Measurements from ENCODE around the gene MISP.
"Not testable (repeated sequence)": the region's sequence is repeated elsewhere in the genome, so short reads cannot be mapped to it uniquely, and the experiment has no call there.

Gene MISP

DNA sequence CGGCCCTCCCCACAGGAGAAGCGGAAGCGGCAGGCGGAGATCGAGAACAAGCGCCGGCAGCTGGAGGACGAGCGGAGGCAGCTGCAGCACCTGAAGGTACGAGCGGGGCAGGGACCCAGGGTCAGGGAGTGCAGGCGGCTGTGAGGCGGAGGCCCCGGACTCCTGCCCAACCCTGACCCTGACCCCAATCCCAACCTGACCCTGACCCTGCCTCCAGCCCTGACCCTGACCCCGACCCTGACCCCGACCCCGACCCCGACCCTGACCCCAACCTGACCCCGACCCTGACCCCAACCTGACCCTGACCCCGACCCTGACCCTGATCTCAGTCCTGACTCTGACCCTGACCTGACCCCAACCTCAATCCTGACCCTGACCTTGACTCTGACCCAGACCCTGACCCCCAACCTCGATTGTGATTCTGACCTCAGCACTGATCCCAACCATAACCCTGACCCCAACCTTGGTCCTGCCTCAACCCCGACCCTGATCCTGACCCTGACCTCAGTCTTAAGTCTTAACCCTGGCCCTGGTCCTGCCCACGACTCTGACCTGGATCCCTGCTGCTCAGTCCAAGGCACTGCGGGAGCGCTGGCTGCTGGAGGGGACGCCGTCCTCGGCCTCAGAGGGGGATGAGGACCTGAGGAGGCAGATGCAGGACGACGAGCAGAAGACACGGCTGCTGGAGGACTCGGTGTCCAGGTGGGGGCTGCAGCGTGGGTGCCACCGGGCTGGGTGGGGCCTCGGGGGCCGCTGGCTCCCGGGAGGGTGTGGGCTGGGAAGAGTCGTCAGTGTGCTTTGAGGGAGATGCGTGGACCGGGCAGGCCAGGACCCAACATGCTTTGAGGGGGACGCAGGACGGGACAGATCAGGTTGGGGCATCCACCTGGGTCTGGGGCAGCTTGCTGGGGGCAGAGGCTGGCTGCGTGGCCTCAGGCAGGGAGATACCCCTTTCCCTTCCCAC, 23.6 kb upstream of the MISP start:
- no peak for DNase-seq

DNA sequence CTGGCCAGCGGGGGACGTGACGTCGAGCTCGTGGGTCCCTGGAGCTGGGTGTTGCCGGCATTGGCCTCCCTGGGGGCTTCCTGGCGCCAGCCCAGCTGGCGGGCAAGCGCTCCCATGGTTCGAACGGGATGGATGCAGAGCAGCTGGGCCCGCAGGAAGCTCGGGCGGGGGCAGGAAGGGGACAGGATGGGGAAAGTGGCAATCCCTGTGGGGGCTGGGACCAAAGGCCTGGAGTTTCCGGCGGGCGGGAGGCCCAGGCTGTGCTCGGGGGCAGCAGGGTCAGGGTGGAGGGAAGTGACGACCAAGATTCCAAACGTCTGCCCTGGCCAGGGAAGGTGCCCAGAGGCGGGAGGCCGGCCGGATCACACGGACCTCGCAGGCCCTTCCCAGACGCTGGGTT, 22.9 kb upstream of the MISP start:
- no peak for DNase-seq

DNA sequence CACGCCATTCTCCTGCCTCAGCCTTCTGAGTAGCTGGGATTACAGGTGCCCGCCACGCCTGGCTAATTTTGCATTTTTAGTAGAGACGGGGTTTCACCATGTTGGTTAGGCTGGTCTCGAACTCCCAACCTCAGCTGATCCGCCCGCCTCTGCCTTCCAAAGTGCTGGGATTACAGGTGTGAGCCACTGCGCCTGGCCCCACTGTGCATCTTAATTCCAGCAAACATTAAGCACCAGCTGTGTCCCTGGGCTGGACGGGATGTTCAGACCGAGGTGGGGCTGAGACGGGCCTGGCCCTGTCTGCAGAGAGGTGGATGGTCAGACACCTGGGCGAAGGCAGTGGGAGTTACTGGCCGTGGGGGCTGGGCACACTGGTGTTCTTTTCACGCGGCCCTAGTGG, 21.3 kb upstream of the MISP start:
- not testable (repeated sequence) for DNase-seq

DNA sequence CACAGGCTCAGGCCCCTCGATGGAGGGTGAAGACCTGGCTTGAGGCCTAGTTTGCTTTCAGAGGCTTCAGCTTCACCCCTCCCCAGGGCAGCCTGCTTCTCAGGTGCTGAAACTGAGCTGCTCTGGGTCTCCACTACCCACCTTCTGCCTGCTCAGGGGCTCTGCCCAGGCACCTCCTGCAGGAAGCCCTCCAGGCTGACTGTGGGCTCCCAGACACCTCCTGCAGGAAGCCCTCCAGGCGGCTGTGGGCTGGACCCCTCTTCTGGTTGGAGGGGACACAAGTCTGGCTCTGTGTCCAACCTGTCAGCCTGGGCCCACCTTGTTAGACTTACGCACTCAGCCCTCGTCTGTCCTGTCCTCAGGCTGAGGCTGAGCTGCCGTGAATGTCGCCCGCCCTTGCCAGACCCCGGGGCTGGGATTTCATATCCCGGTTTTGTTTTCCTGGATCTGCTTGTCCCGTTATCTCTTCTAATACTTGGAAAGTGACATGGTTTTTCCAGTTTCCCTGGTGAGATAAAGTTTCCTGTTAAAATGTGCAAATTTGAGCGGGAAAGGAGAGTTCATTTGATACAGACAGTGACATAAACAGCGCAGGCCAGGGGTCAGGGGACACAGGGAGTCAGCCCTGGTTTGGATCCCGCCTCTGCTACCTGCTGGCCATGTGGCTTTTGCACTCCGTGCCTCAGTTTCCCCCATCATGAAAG, 20.8 kb upstream of the MISP start:
- no peak for DNase-seq

DNA sequence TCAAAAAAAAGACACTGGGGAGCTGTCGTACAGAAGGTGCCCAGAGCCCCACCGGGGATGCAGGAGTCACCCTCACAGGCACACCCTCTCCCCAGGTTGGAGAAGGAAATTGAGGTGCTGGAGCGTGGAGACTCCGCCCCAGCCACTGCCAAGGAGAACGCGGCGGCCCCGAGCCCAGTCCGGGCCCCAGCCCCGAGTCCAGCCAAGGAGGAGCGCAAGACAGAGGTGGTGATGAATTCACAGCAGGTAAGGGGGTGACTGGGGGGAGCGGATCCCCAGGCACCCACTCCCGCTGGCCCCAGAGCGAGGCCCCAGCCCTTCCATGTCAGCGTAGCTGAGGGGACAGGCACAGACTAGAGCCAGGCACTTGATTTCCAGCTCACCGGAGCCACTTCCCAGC, 19.9 kb upstream of the MISP start:
- DNase-seq, result no peak

DNA sequence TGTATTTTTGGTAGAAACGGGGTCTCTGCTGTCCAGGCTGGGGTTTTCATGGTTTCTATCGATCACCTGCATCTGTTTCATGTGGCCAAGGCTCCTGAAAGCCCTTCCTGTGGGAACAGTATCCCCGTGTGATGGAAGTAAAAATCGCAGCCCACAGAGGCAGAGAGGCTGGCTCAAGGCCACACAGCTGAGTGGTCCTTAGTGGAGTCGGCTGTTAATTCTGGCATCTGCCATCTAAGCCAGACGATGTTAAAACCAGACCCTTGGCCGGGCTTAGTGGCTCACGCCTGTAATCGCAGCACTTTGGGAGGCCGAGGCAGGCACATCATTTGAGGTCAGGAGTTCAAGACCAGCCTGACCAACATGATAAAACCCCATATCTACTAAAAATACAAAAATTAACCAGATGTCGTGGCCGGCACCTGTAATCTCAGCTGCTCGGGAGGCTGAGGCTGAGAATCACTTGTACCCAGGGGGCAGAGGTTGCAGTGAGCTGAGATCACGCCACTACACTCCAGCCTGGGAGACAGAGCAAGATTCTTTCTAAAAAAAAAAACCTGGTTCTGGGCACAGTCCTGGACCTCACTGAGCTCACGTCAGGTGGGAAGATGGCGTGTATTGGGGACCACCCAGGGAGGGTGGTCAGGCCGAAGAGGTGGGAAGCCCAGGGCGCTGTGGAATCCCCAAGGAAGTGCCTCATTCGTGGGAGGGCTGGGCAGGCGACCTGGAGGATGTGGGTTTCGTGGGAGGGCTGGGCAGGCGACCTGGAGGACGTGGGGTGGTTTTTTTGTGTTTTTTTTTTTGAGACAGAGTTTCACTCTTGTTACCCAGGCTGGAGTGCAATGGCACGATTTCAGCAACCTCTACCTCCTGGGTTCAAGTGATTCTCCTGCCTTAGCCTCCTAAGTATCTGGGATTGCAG, 18.5 kb upstream of the MISP start:
- DNase-seq, result no peak

DNA sequence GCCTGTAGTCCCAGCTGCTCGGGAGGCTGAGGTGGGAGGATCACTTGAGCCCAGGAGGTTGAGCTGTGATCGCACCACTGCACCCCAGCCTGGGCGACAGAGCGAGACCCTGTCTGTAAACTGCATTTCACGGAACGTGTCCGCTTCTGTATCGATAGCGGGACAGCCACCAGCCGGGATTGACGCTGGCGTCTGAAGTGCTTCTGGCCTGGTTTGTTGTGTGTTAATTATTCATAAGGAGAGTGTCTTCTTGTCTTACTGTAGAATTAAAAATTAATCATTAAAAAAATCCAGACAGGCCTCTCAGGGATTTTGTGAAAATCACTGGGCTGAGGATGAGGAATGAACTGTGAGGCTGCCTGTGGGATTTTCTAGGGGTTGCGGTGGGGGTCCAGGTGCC, 16.2 kb upstream of the MISP start:
- DNase-seq, result no peak

DNA sequence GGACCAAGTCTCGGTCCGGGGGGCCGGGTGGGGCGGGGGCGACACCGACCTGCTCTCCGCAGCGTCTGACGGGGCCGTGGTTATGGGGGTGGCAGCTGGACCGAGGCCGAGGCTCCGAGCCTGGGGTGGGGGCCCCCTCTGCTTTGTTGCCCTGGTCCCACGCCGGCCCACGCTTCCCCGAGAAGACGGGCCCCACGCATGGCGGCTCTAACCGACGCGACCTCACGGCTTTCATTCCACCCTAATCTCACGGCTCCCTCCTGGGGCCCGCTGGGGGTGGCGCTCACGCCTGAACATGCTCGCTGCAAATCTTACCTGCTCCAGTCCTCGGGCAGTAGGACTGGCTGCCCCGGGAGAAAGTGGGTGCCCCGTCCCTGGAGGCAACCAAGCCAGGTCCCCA, 14.8 kb upstream of the MISP start:
- no peak for DNase-seq

DNA sequence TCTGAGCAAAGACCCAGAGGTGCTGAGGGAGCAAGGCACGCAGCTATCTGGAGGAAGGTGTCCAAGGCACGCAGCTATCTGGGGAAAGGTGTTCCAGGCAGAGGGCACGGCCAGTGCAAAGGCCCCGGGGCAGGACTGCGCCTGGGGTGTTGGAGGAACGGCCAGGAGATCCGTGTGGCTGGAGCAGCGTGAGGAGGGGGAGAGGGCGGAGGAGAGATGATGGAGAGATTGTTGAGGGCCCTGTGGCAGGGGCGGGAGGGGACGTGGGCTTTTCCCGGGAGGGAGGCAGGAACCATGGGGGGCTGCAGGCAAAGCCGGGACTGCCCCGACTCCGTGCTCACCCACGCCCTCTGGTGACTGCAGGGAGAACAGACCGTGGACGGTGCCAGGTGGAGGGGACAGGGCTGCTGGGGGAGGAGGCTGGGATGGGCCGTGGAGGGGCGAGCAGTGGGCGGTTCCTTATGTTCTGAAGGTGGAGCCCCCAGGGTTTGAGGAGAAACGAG, 13.3 kb upstream of the MISP start:
- DNase-seq, result peak; percentile 70 to 74

DNA sequence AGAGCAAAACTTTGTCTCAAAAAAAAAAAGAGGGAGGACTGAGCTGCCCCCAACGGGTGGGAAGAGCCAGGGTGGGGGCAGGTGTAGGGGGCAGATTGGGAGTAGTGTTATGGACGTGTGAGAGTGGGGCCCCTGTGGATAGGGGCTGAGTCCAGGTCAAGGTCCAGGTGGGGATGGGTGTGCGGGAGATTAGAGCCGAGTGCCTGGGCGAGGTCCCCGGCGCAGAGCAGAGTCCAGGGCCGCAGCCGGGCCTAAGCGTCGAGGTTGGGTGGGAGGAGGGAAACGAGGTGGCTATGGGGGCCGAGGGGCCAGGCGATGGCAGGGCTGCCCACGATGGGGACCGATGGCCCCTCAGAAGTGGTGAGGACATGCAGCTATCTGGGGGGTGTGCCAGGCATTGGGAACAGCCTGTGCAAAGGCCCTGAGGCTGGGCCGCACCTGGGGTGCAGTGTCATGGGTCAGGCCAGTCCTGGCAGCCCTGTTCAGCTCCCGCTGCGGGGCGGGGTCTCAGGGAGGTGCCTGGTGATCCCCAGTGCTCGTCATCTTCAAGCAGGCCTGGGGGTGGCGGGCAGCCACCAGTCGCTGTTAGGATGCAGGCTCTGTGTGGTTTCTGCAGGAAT, 12.3 kb upstream of the MISP start:
- DNase-seq, result no peak

DNA sequence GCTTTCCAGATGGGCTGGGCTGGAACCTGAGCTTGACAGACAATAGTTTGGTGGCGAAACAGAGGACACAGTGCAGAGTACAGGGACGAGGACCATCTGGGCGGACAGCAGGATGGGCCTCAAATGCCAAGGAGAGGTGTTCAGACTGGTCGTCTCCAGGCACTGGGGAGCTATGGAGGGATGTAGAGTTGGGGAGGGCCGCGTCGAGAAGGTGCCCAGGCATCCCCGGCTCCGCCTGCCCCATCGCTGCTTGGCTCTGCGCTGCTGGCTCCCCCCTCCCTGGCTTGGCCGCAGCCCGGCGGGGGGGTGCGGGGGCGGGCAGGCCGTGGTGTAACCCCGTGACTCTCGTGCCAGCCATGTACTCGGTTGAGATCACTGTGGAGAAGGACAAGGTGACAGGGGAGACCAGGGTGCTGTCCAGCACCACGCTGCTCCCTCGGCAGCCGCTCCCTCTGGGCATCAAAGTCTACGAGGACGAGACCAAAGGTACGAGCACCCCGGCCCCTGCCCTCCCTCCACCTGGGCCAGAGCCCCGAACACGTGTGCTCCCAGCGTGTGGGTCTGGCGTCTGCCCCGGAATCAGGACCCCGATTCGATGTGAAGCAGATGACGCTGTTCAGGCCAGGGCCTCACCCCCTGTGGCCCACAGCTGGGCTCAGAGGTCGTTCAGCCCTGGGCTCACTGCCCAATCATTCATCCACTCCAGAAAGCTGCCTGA, 10.8 kb upstream of the MISP start:
- no peak for DNase-seq

DNA sequence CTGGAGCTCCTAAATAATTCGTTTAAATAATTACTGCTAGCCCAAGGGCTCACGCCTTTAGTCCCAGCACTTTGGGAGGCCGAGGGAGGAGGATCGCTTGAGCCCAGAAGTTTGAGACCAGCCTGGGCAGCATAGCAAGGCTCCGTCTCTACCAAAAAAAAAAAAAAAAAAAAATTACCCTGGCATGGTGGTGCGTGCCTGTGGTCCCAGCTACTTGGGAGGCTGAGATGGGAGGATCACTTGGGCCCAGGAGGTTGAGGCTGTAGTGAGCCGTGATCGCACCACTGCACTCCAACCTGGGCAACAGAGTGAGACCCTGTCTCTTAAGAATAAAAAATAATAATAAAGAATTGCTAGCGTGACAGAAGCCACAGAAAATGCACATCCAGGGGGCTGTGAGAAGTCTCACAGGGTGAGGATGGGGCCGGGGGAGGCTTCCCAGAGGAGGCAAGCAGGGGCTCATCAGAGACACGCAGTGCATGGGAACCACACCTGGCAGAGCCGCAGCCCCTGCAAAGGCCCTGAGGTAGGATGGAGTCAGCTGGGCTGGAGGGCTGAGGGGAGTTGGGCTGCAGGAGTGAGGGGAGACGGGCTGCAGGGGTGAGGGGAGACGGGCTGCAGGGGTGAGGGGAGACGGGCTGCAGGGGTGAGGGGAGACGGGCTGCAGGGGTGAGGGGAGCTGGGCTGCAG, 10.0 kb upstream of the MISP start:
- DNase-seq, result not testable (repeated sequence)

DNA sequence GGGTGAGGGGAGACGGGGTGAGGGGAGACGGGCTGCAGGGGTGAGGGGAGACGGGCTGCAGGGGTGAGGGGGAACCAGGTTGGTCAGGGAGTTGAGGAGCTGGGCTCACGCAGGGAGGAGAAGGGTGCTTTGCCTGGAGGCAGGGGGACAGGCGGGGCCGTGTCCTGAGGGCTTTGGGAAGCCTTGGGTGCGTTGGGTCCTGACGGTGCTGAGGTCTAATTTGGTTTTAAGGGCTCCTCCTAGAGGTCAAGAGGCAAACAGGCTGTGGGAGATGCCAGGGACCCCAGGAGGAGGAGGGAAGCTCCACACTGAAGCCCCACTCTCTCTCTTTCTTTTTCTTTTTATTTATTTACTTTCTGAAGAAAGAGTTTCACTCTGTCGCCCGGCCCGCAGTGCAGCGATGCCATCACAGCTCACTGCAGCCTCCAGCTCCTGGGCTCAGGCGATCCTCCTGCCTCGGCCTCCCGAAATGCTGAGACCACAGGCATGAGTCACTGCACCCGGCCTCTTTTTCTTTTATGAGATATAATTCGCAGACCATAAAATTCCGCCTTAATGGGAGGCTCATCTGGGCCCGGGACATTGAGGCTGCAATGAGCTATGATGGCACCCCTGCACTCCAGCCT, 9.3 kb upstream of the MISP start:
- DNase-seq, result peak in 1 of 2 donors; percentile 18

DNA sequence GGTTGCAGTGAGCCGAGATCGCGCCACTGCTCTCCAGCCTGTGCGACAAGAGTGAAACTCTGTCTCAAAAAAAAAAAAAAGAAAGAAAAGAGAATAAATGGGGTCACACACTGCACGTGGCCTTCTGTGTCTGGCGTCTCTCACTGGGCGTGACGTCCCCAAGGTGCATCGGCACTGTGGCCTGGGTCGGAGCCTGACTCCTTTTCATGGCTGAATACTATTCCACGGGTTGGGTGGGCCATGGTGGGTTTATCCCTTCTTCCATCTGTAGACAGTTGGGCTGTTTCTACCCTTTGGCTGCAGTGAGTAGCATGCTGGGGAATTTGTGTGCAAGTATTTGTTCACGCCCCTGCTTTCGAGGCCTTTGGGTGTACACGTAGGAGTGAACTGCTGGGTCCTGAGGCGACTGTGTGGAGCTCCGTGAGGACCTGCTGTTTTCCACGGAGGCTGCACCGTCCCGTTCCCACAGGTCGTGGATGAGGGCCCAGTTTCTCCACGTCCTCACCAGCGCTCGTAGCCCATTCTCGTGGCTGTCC, 8.3 kb upstream of the MISP start:
- DNase-seq, result no peak

DNA sequence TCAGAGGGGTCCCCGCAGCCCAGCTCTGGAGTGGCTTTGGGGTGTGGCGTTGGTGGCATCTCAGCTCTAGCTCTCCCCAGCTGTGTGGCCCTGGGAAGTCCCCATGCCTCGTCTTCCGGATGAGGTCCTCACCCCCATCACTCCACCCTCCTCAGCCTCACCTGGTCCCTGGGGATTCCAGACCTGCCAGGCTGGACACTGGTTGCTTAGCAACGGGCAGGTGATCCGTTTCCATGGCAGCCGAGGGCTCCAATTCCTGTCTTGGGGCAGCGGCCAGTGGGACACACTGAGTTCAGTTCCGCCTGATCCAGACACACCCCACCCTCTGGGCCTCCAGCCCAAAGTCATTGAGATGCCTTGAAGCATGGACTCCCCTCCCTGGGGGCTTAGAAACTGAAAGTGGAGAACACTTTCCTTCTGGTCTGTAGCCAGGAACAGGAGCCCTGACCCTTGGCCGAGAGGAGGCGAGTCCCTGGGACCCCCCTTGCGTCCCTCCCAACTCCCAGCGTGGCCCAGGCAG, 7.7 kb upstream of the MISP start:
- no peak for DNase-seq

DNA sequence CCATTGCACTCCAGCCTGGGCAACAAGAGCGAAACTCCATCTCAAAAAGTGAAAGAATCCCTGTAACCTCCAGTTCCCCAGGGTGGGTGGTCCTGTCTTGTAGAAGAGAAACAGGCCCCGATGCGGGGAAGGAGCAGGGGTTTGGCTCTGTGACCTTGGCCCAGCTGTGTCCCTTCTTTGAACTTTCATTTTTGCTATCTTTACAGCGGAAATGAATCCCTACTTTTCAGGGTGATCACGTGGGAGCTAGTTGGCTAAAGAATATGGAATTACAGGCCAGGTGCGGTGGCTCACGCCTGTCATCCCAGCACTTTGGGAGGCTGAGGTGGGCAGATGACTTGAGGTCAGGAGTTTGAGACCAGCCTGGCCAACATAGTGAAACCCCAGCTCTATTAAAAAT, 5.8 kb upstream of the MISP start:
- DNase-seq, result not testable (repeated sequence)

DNA sequence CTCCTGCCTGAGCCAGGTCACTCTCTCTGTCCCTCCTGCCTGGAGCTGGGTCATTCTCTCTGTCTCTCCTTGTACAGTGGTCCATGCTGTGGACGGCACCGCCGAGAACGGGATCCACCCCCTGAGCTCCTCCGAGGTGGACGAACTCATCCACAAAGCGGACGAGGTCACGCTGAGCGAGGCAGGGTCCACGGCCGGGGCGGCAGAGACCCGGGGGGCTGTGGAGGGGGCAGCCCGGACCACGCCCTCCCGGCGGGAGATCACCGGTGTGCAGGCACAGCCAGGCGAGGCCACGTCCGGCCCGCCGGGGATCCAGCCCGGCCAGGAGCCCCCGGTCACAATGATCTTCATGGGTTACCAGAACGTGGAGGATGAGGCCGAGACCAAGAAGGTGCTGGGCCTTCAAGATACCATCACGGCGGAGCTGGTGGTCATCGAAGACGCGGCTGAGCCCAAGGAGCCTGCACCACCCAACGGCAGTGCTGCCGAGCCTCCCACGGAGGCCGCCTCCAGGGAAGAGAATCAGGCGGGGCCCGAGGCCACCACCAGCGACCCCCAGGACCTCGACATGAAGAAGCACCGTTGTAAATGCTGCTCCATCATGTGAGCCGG, 4.6 kb upstream of the MISP start:
- DNase-seq, result no peak

DNA sequence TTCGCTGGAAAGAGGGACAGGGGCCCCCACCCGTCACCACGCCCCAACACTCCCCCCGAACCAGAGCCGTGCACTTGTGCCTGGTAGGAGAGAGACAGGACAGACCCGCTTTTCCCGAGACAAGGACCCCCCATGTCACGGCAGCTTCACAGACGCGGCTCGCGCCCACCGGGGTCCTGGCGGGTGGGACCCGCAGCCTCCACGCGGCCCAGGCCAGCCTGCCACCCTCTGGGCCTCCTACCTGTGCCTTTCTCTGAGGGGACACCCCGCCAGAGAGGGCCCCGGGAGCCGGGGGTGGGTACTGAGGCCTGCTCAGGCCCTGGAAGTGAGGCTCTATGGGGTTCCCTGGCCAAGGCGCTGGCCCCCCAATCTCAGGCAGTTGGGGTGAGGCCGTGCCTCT, 4.0 kb upstream of the MISP start:
- DNase-seq, result no peak

DNA sequence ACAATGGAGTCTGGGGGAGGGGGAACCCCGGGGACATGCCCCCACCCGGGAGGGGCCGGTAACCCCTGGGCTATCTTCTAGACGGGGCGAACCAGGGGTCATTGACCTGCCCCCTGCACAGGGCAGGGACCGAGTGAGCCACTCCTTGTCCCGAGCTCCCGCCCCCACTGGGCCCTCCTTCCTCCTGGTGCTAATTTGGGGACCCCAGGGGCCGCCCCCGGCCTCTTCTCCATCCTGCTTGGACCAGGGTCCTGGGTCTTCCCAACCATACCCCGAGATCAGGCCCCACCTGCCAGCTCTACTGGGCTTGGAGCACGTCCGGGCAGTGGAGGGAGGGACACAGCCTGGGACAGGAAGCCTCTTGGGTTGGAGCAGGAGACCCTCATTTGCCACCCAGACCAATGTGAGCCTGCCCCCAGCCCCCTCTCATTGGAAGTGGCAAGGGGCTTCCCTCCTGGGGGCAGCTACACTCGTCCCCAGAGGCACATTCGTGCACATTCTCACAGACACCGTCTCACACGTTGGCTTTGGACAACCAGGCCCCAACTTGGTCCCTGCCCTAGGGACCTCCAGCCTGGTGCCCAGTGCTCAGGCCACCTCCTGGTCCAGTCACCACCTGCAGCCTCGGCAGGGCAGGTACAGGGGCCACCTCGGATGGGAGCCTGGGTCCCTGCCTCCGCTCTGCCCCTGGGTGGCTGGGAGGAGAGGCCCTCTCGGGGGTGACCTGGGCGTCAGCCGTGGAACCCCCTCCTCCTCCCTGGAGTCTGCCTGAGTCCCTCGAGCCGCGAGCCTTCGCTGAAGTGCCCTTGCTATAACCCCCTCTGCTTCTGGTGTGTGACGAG, 3.3 kb upstream of the MISP start:
- no peak for DNase-seq
